ENCODE measurements around the gene MDM2. TPM values are rescaled to one million over a fixed set of nuclear protein-coding genes. Genes with fewer than 3 reads are reported as not detected.

Gene MDM2
- total RNA-seq, 4 donors from 2014 or later, result 64.0 to 124 (median 85.0) TPM

DNA sequence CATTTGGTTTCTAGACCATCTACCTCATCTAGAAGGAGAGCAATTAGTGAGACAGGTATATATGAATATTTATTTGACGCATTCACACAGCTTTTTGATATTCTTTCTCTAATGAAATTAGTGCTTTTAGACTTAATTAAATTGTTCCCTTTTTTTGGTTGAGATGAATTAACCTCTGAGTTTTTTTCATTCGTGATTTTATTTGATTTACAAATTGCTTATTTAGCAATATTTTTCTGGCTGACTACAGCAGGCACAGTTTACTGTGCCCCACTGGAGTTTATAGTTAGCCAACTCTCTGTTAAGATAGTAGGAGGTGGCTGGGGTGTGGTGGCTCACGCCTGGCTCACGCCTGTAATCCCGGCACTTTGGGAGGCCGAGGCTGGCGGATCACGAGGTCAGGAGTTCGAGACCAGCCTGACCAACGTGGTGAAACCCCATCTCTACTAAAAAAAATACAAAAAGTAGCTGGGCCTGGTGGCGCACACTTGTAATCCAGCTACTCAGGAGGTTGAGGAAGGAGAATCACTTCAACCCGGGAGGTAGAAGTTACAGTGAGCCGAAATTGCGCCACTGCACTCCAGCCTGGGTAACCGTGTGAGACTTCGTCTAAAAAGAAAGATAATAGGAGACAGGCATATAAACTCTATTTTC lies 16.7 kb downstream of the MDM2 start:
- H3K4me3 ChIP-seq, result no peak overlapping the region
- H3K9me3 ChIP-seq, result no peaks in the 10 kb centered on the region
- H3K4me1 ChIP-seq, result no peaks in the 10 kb centered on the region
- no peaks in the 10 kb centered on the region for H3K27me3 ChIP-seq
- intact Hi-C loops (cut with DNase I; ENCODE audit: low total_unique reads), result no loop called here
- H3K27ac ChIP-seq, result no peak overlapping the region
- H3K36me3 ChIP-seq, result peaks cover 0 to 2% of the 10 kb centered on the region in 2 donors
- TF ChIP-seq, protein P1, sequence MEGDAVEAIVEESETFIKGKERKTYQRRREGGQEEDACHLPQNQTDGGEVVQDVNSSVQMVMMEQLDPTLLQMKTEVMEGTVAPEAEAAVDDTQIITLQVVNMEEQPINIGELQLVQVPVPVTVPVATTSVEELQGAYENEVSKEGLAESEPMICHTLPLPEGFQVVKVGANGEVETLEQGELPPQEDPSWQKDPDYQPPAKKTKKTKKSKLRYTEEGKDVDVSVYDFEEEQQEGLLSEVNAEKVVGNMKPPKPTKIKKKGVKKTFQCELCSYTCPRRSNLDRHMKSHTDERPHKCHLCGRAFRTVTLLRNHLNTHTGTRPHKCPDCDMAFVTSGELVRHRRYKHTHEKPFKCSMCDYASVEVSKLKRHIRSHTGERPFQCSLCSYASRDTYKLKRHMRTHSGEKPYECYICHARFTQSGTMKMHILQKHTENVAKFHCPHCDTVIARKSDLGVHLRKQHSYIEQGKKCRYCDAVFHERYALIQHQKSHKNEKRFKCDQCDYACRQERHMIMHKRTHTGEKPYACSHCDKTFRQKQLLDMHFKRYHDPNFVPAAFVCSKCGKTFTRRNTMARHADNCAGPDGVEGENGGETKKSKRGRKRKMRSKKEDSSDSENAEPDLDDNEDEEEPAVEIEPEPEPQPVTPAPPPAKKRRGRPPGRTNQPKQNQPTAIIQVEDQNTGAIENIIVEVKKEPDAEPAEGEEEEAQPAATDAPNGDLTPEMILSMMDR (IDR thresholded peaks at IDR 0.05), result no peak
- TF ChIP-seq POLR2A (IDR thresholded peaks at IDR 0.05), result no peak
- DNase-seq, result no peak

DNA sequence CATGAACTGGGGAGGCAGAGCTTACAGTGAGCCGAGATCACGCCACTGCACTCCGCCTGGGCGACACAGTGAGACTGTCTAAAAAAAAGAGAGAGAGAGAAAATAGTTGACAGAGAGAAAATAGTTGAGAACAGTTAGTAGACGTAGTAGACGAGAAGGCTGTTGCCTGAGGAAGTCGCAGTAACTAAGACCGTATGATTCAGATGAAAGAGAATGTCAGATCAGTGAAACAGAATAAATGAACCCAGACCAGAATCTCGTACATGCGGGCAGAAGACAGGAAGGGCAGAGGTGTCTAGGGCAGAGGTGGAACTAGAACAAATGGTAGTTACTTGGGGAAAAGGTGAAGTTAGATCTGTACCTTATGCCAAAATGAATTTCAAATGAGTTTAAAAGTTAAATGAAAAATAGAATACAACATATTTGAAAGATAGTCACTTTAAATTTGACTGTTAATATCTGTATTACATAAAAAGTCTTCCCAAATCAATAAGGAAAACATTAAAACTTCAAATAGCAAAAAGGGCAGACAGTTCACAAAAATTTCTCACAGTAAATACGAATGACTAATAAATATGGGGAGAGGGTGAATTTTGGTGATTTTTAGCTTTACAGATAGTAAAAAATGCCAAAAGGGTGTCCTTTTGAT lies 17.7 kb downstream of the MDM2 start:
- TF ChIP-seq, protein P1 (IDR thresholded peaks at IDR 0.05), result no peak
- no peak for TF ChIP-seq POLR2A (IDR thresholded peaks at IDR 0.05)
- no peaks in the 10 kb centered on the region for H3K27me3 ChIP-seq
- H3K9me3 ChIP-seq, result no peaks in the 10 kb centered on the region
- no peak overlapping the region for H3K27ac ChIP-seq
- H3K4me3 ChIP-seq, result no peak overlapping the region
- DNase-seq, result no peak
- peaks cover 0 to 2% of the 10 kb centered on the region in 2 donors for H3K36me3 ChIP-seq
- intact Hi-C loops (cut with DNase I; ENCODE audit: low total_unique reads), result no loop called here
- H3K4me1 ChIP-seq, result no peaks in the 10 kb centered on the region

DNA sequence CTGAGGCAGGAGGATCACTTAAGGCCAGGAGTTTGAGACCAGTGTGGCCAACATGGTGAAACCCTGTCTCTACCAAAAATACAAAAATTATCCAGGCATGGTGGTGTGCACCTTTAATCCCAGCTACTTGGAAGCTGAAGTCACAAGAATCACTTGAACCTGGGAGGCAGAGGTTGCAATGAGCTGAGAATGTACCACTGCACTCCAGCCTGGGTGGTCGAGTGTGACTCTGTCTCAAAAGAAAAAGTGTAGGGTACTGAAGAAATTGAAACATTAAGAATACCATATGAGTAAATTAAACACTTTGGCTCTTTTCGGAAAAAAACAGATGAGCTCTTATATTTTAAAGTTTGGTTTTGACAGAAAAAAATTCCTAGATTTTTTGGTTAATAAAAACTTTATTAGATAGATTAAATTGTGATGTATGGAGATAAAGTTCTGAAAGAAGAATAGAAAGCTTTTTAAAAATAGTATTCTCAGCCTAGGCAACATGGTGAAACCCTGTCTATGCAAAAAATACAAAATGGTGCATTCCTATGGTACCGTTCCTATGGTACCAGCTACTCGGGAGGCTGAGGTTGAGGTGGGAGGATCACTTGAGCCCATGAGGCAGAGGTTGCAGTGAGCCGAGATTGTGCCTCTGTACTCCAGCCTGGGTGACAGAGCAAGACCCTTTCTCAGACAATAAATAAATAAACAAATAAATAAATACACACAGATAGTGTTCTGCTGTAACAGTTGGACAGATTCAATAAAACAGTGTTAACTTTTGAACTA lies 20.1 kb downstream of the MDM2 start:
- H3K4me3 ChIP-seq, result no peak overlapping the region
- peaks cover 0 to 2% of the 10 kb centered on the region in 2 donors for H3K36me3 ChIP-seq
- H3K27me3 ChIP-seq, result no peaks in the 10 kb centered on the region
- TF ChIP-seq, protein P1 (IDR thresholded peaks at IDR 0.05), result no peak
- no peak for TF ChIP-seq POLR2A (IDR thresholded peaks at IDR 0.05)
- no peaks in the 10 kb centered on the region for H3K4me1 ChIP-seq
- intact Hi-C loops (cut with DNase I; ENCODE audit: low total_unique reads), result no loop called here
- no peak overlapping the region for H3K27ac ChIP-seq
- H3K9me3 ChIP-seq, result no peaks in the 10 kb centered on the region
- DNase-seq, result no peak

DNA sequence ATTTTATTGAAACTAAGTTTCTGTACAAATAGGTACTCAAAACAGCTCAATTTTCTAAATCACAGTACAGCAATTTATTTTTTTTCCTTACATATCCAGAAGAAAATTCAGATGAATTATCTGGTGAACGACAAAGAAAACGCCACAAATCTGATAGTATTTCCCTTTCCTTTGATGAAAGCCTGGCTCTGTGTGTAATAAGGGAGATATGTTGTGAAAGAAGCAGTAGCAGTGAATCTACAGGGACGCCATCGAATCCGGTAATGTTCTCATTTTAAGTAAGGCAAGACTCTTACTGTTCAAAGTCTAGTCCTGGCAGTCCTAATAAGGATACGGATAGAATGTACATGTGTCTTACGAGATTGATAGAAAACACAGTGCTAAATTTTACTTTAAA lies 20.7 kb downstream of the MDM2 start:
- DNase-seq, result no peak
- H3K36me3 ChIP-seq, result peaks cover 0 to 2% of the 10 kb centered on the region in 2 donors
- H3K27me3 ChIP-seq, result no peaks in the 10 kb centered on the region
- no peaks in the 10 kb centered on the region for H3K4me1 ChIP-seq
- H3K4me3 ChIP-seq, result no peak overlapping the region
- TF ChIP-seq, protein P1 (IDR thresholded peaks at IDR 0.05), result no peak
- no peak for TF ChIP-seq POLR2A (IDR thresholded peaks at IDR 0.05)
- no peaks in the 10 kb centered on the region for H3K9me3 ChIP-seq
- H3K27ac ChIP-seq, result no peak overlapping the region
- intact Hi-C loops (cut with DNase I; ENCODE audit: low total_unique reads), result no loop called here

DNA sequence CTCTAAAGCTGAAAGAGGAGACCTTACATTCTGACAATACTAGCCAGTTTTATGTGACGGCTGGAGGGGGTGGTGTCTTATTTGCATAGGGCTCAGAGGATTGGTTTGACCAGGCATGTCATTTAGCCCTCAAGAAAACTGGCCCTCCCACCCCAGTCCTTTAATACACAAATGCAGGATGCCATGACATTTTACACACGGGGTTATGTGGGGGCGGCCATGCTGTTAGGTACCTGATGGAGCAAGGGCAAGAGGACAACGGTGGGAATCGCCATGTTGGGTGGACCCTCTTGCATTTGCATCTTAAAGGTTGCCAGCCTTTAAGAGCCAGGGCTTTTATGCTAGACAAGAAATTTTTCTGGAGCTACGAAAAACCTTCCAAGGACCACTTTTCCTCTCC lies 23.3 kb downstream of the MDM2 start:
- Histone ChIP-seq H3K9me3 (no peaks in the 10 kb centered on the region), H3K27ac (no peak overlapping the region), H3K4me1 (no peaks in the 10 kb centered on the region), H3K27me3 (no peaks in the 10 kb centered on the region), H3K36me3 (no peaks in the 10 kb centered on the region), H3K4me3 (no peak overlapping the region)
- intact Hi-C loops (cut with DNase I; ENCODE audit: low total_unique reads), result no loop called here
- TF ChIP-seq POLR2A (IDR thresholded peaks at IDR 0.05), result no peak
- DNase-seq, result no peak

Data from uterus (tissue), 4 donors.